Esophagus squamous epithelium (tissue), 5 donors: ENCODE results near the gene NEK1. TPM values are rescaled to one million over a fixed set of nuclear protein-coding genes. Genes with fewer than 3 reads are reported as not detected.
"Not testable (repeated sequence)": the region's sequence is repeated elsewhere in the genome, so short reads cannot be mapped to it uniquely, and the experiment has no call there.

Experiments
- DNase-seq: peaks from one replicate; lab custom pipeline; 2025; lab: John Stamatoyannopoulos, UW
- H3K27ac ChIP-seq, 4 donors: fragments of 200-600 bp; sonication (generic); one replicate each; pipeline ENCODE4 v1.5.1; 2016 to 2019; ENCODE audit warnings: mild to moderate bottlenecking in 1 of 4
- H3K27me3 ChIP-seq, 4 donors: fragments of 200-600 bp; sonication (generic); 1 replicate in 3 of 4; 2 replicates in 1 of 4; pipeline versions ENCODE4 v1.5.1 to v1.6.0; 2017 to 2021; ENCODE audit warnings: antibody characterized with exemption in 1 of 4
- H3K36me3 ChIP-seq, 3 donors: fragments of 200-600 bp; sonication (generic); one replicate each; pipeline ENCODE4 v1.5.1; 2016 to 2019
- H3K4me1 ChIP-seq, 3 donors: fragments of 200-600 bp; sonication (generic); one replicate each; pipeline ENCODE4 v1.5.1; 2017 to 2019
- H3K4me3 ChIP-seq, 4 donors: fragments of 200-600 bp; sonication (generic); 1 replicate in 3 of 4; 2 replicates in 1 of 4; pipeline ENCODE4 v1.5.1; 2016 to 2019; ENCODE audit warnings: mild to moderate bottlenecking in 2 of 4, moderate library complexity in 1 of 4
- H3K9me3 ChIP-seq, 3 donors: fragments of 200-600 bp; sonication (generic); one replicate each; pipeline ENCODE4 v1.5.1; 2016 to 2019
- CTCF ChIP-seq, 6 experiments: fragments of 450-650 bp in 4 of 6; fragments of 200-600 bp in 2 of 6; sonication (generic) in 2 of 6; IDR thresholded peaks; one replicate each; pipeline ENCODE4 v1.5.1; 2016 to 2019; ENCODE audit warnings: antibody characterized with exemption in 6 of 6, mild to moderate bottlenecking in 4 of 6, moderate library complexity in 4 of 6
- POLR2A ChIP-seq, 4 donors: fragments of 450-650 bp; IDR thresholded peaks; one replicate each; pipeline ENCODE4 v1.6.1; 2017; ENCODE audit warnings: antibody characterized with exemption in 4 of 4, mild to moderate bottlenecking in 4 of 4, moderate library complexity in 3 of 4
- WGBS, 2 donors: methylation state at CpG; one replicate each; pipeline ENCODE4 v1.1.5; 2018; 5-methylcytosine and 5-hydroxymethylcytosine counted together
- intact Hi-C: fragments of 100-400 bp; cut with DNase I; formaldehyde crosslinking; loops from one replicate; pipeline ENCODE4 v1.15.0; 2022
- total RNA-seq, 4 donors: library from RNA; depleted of rRNA; stranded (reverse); fragments of >200 nt; gene quantifications; one replicate each; pipeline ENCODE4 v1.1.0, GENCODE V29; 2016
- donor health status: DM: yes; HTN: yes; CAD: no.

The NEK1 gene
- total RNA-seq, 4 donors from 2014 or later, result 3.8 to 12.0 (median 7.5) TPM

GRCh38 chr4:169540774-169541173 lies 71.6 kb downstream of the NEK1 start:
- Histone ChIP-seq H3K9me3 (peaks cover 0 to 16% (median 12%) of the 10 kb centered on the region in 3 donors), H3K4me1 (no peaks in the 10 kb centered on the region), H3K36me3 (peaks cover 0 to 21% (median 0%) of the 10 kb centered on the region in 3 donors), H3K27me3 (no peaks in the 10 kb centered on the region), H3K4me3 (no peak overlapping the region), H3K27ac (no peak overlapping the region)
- no peak for DNase-seq
- intact Hi-C loops, result no loop called here
- TF ChIP-seq CTCF (IDR thresholded peaks at IDR 0.05), result no peak
- no peak for TF ChIP-seq POLR2A (IDR thresholded peaks at IDR 0.05)

GRCh38 chr4:169530048-169530447 lies 82.3 kb downstream of the NEK1 start:
- Histone ChIP-seq H3K9me3 (no peaks in the 10 kb centered on the region), H3K27me3 (no peaks in the 10 kb centered on the region), H3K4me1 (no peaks in the 10 kb centered on the region), H3K4me3 (no peak overlapping the region), H3K36me3 (peaks cover 0 to 94% (median 3%) of the 10 kb centered on the region in 3 donors), H3K27ac (no peak overlapping the region)
- intact Hi-C loops, result no loop called here
- WGBS, 2 donors, result 40 to 61% methylated on average over 2 of the region's 2 CpGs
- no peak for DNase-seq
- TF ChIP-seq POLR2A (IDR thresholded peaks at IDR 0.05), result no peak

DNA sequence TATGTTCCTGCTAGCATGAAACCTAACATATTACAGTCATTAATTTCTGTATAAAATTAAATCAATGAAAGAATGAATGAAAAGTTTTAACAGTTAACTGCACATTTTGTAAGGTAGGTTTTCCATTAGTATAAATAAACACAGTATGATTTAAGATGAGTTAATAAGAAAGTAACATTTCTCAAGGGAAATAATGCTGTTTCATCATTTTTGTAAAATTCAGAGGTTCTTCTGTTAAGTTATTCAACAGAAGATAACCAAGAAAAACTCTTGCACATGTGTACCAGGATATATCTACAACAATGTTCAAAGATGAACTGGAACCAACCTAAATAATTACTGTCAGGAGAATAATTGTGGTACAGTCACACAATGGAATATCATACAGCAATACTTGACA lies 88.6 kb downstream of the NEK1 start:
- no peak for TF ChIP-seq CTCF (IDR thresholded peaks at IDR 0.05)
- TF ChIP-seq POLR2A (IDR thresholded peaks at IDR 0.05), result no peak
- H3K36me3 ChIP-seq, result peaks cover 0 to 56% (median 0%) of the 10 kb centered on the region in 3 donors
- intact Hi-C loops, result no loop called here
- H3K9me3 ChIP-seq, result no peaks in the 10 kb centered on the region
- no peak overlapping the region for H3K4me3 ChIP-seq
- H3K4me1 ChIP-seq, result no peaks in the 10 kb centered on the region
- H3K27me3 ChIP-seq, result no peaks in the 10 kb centered on the region
- no peak overlapping the region for H3K27ac ChIP-seq
- no peak for DNase-seq

DNA sequence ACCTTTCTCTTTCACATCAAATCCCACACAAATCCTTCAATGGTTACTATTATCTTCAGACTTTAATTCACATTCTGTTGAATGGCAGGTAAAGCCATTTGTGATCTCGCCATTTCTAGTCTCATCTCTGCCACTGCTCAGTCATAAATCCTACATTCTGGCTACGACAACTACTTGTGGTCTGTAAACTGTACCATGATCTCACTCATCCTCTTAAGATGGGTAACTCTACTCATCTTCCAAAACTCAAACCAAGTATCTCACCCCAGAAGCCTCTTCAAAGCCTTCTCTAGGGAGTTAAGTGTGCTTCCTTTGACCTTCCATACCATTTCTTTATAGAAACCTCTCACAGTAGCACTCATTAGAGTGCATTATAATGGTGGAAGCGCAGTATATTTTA lies 101.8 kb downstream of the NEK1 start:
- Histone ChIP-seq H3K36me3 (peaks cover 0 to 32% (median 0%) of the 10 kb centered on the region in 3 donors), H3K9me3 (no peaks in the 10 kb centered on the region), H3K4me1 (no peaks in the 10 kb centered on the region), H3K27ac (no peak overlapping the region), H3K27me3 (no peaks in the 10 kb centered on the region), H3K4me3 (no peak overlapping the region)
- TF ChIP-seq POLR2A (IDR thresholded peaks at IDR 0.05) (no peak), CTCF (IDR thresholded peaks at IDR 0.05) (no peak)
- WGBS, 2 donors, result 95% methylated on average over 3 of the region's 3 CpGs
- DNase-seq, result no peak
- intact Hi-C loops, result no loop called here

DNA sequence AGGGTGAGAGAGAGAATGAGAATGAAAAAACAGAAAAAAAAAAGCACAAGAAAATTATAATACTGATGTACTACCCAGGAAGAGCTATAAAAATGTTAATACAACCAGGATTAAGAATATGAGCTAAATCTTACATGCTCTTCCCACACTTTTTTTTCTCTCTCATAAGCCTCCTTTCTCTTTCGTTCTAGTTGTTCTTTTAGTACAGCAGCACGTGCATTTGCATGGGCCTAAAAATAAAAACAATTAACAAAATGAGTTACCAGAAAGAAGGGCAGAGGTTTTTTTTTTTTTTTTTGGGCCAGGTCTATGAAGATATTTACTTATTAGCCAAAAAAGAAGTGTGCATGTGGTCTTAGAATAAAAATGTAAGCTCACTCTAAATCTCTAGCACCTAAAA lies 105.5 kb downstream of the NEK1 start:
- no peak overlapping the region for H3K27ac ChIP-seq
- TF ChIP-seq CTCF (IDR thresholded peaks at IDR 0.05), result no peak
- TF ChIP-seq POLR2A (IDR thresholded peaks at IDR 0.05), result no peak
- no peaks in the 10 kb centered on the region for H3K4me1 ChIP-seq
- no peak for DNase-seq
- peaks cover 0 to 15% (median 0%) of the 10 kb centered on the region in 3 donors for H3K9me3 ChIP-seq
- H3K27me3 ChIP-seq, result no peaks in the 10 kb centered on the region
- 86 to 87% methylated on average over 2 of the region's 2 CpGs for WGBS, 2 donors
- intact Hi-C loops, result no loop called here
- no peak overlapping the region for H3K4me3 ChIP-seq
- H3K36me3 ChIP-seq, result peaks cover 0 to 69% (median 0%) of the 10 kb centered on the region in 3 donors

DNA sequence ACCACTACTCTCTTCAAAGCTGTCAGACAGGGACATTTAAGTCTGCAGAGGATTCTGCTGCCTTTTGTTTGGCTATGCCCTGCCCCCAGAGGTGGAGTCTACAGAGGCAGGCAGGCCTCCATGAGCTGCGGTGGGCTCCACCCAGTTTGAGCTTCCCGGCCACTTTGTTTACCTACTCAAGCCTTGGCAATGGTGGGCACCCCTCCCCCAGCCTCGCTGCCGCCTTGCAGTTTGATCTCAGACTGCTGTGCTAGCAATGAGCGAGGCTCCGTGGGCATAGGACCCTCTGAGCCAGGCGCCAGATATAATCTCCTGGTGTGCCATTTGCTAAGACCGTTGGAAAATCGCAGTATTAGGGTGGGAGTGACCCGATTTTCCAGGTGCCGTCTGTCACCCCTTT lies 112.5 kb downstream of the NEK1 start:
- 92 to 98% methylated on average over 2 to 7 of the region's 11 CpGs for WGBS, 2 donors
- intact Hi-C loops, DNase-seq: not testable (repeated sequence)

GRCh38 chr4:169494234-169494633 lies 118.1 kb downstream of the NEK1 start:
- H3K4me1 ChIP-seq, H3K27me3 ChIP-seq, H3K27ac ChIP-seq, H3K4me3 ChIP-seq, DNase-seq, intact Hi-C loops: not testable (repeated sequence)
- Histone ChIP-seq H3K9me3 (peaks cover 0 to 11% (median 0%) of the 10 kb centered on the region in 3 donors), H3K36me3 (peaks cover 0 to 23% (median 0%) of the 10 kb centered on the region in 3 donors)
- WGBS, 2 donors, result 89 to 100% methylated on average over 2 to 3 of the region's 3 CpGs

More for the DNA sequence above, 112.5 kb downstream of the NEK1 start:
- peaks cover 0 to 28% (median 0%) of the 10 kb centered on the region in 3 donors for H3K9me3 ChIP-seq
- not testable (repeated sequence) for H3K4me1 ChIP-seq, H3K27me3 ChIP-seq, H3K27ac ChIP-seq, H3K4me3 ChIP-seq
- H3K36me3 ChIP-seq, result peaks cover 0 to 58% (median 3%) of the 10 kb centered on the region in 3 donors
